ENCODE results near the gene KLC1.
A peak's percentile ranks its signal among the peaks of the same experiment; 100 is the strongest.

Gene KLC1

GRCh38 chr14:103613517-103613916 is 15.5 kb upstream of the KLC1 start:
- no peak overlapping the region for H3K4me3 ChIP-seq (replicated peaks in 1 of 2; ENCODE audit: low read depth in 2 of 2, low read length in 2 of 2)
- DNase-seq (ENCODE audit: low read depth in 2 of 2), result no peak
- TF ChIP-seq CTCF (IDR thresholded peaks at IDR 0.05; ENCODE audit: low read depth, low read length), result no peak

- H3K4me3 ChIP-seq (replicated peaks in 1 of 2; ENCODE audit: low read depth in 2 of 2, low read length in 2 of 2), result no peak overlapping the region
- no peak for DNase-seq (ENCODE audit: low read depth in 2 of 2)
- no peak for TF ChIP-seq CTCF (IDR thresholded peaks at IDR 0.05; ENCODE audit: low read depth, low read length)
Observed at GRCh38 chr14:103616635-103617300, 12.2 kb upstream of the KLC1 start.

DNA sequence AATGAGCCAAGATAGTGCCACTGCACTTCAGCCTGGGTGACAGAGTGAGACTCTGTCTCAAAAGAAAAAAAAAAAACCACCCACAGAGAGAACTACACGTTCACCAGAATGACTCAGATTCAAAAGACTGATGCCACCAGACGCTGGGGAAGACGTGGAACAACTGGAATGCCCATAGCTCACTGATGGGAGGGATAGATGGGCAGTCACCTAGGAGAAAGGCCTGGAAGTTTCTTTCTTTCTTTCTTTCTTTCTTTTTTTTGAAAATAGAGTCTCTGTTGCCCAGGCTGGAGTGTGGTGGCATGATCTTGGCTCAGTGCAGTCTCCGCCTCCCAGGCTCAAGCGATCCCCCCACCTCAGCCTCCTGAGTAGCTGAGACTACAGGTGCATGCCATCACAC is 10.0 kb upstream of the KLC1 start:
- TF ChIP-seq CTCF (IDR thresholded peaks at IDR 0.05; ENCODE audit: low read depth, low read length), result no peak
- H3K4me3 ChIP-seq (replicated peaks in 1 of 2; ENCODE audit: low read depth in 2 of 2, low read length in 2 of 2), result no peak overlapping the region
- peak in 1 of 2 donors; percentile 29 for DNase-seq (ENCODE audit: low read depth in 2 of 2)

- no peak for TF ChIP-seq CTCF (IDR thresholded peaks at IDR 0.05; ENCODE audit: low read depth, low read length)
- no peak overlapping the region for H3K4me3 ChIP-seq (replicated peaks in 1 of 2; ENCODE audit: low read depth in 2 of 2, low read length in 2 of 2)
- DNase-seq (ENCODE audit: low read depth in 2 of 2), result no peak
Observed at GRCh38 chr14:103621860-103622259, 7.2 kb upstream of the KLC1 start.

GRCh38 chr14:103623308-103623707 is 5.7 kb upstream of the KLC1 start:
- no peak for DNase-seq (ENCODE audit: low read depth in 2 of 2)
- no peak overlapping the region for H3K4me3 ChIP-seq (replicated peaks in 1 of 2; ENCODE audit: low read depth in 2 of 2, low read length in 2 of 2)
- no peak for TF ChIP-seq CTCF (IDR thresholded peaks at IDR 0.05; ENCODE audit: low read depth, low read length)

GRCh38 chr14:103623883-103624482 is 5.0 kb upstream of the KLC1 start:
- TF ChIP-seq CTCF (IDR thresholded peaks at IDR 0.05; ENCODE audit: low read depth, low read length), result no peak

More at GRCh38 chr14:103623883-103624482, 5.0 kb upstream of the KLC1 start:
- no peak overlapping the region for H3K4me3 ChIP-seq (replicated peaks in 1 of 2; ENCODE audit: low read depth in 2 of 2, low read length in 2 of 2)
- DNase-seq (ENCODE audit: low read depth in 2 of 2), result peak; percentile 14 to 40

Data from cardiac fibroblast (primary cell).